GM21528 (cell line): ENCODE measurements around the gene PARD3.
"Not testable (repeated sequence)": the region's sequence is repeated elsewhere in the genome, so short reads cannot be mapped to it uniquely, and the experiment has no call there.

Experiments
- ATAC-seq: cut with Tn5 transposase; IDR thresholded peaks from one replicate; pipeline ENCODE4 v1.9.1; 2021; ENCODE audit warnings: mild to moderate bottlenecking, moderate library complexity; ENCODE audit not compliant: unreplicated experiment, low FRiP score

Gene PARD3

GRCh38 chr10:34377833-34378232 lies 437.3 kb downstream of the PARD3 start:
- ATAC-seq, result no peak

- peak; percentile 17 for ATAC-seq
Measured at GRCh38 chr10:34374356-34375045, 440.6 kb downstream of the PARD3 start.

- no peak for ATAC-seq
Measured at GRCh38 chr10:34373211-34373610, 441.9 kb downstream of the PARD3 start.

GRCh38 chr10:34372509-34372908 lies 442.6 kb downstream of the PARD3 start:
- ATAC-seq, result no peak

- ATAC-seq, result no peak
Measured at GRCh38 chr10:34370126-34370525, 445.0 kb downstream of the PARD3 start.

- no peak for ATAC-seq
Measured at GRCh38 chr10:34369120-34369519, 446.0 kb downstream of the PARD3 start.

GRCh38 chr10:34364253-34365037 lies 450.7 kb downstream of the PARD3 start:
- no peak for ATAC-seq

GRCh38 chr10:34360984-34361383 lies 454.1 kb downstream of the PARD3 start:
- no peak for ATAC-seq

- no peak for ATAC-seq
Measured at GRCh38 chr10:34359435-34359813, 455.7 kb downstream of the PARD3 start.

GRCh38 chr10:34358729-34359434 lies 456.2 kb downstream of the PARD3 start:
- no peak for ATAC-seq

GRCh38 chr10:34356463-34356862 lies 458.6 kb downstream of the PARD3 start:
- ATAC-seq, result no peak

GRCh38 chr10:34353530-34353929 lies 461.6 kb downstream of the PARD3 start:
- ATAC-seq, result not testable (repeated sequence)

- ATAC-seq, result not testable (repeated sequence)
Measured at GRCh38 chr10:34352599-34353204, 462.4 kb downstream of the PARD3 start.

- ATAC-seq, result no peak
Measured at GRCh38 chr10:34351161-34351560, 463.9 kb downstream of the PARD3 start.

GRCh38 chr10:34348917-34349485 lies 466.1 kb downstream of the PARD3 start:
- no peak for ATAC-seq

GRCh38 chr10:34348021-34348420 lies 467.1 kb downstream of the PARD3 start:
- ATAC-seq, result no peak

GRCh38 chr10:34347131-34347530 lies 468.0 kb downstream of the PARD3 start:
- no peak for ATAC-seq

GRCh38 chr10:34346516-34347100 lies 468.5 kb downstream of the PARD3 start:
- ATAC-seq, result no peak

GRCh38 chr10:34345383-34345782 lies 469.7 kb downstream of the PARD3 start:
- ATAC-seq, result no peak

- ATAC-seq, result no peak
Measured at GRCh38 chr10:34343764-34344163, 471.3 kb downstream of the PARD3 start.
